Measurements from ENCODE around the gene OR2T27. TPM values are rescaled to one million over a fixed set of nuclear protein-coding genes. Genes with fewer than 3 reads are reported as not detected.
"Not testable (repeated sequence)": the region's sequence is repeated elsewhere in the genome, so short reads cannot be mapped to it uniquely, and the experiment has no call there.

OR2T27 gene
- total RNA-seq, 1 experiment from 2014 or later: not detected

DNA sequence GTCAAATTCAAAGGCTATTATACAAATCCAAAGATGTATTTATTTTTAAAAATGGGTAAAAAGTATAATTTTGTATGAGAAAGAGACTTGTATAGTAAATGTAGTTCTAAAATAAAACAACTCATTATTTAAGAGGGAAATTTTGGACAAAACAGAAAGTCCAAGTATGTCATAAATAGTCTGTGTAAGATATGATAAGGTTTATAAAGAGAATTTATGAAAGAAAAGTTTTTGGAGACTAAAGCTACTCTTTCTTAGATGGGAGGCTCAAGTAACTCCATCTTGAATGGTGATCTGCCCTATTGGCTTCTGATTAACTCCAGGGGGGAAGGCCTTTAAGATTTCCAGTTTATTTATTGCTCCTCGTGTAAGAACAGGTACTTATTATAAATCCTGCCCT lies 14.7 kb upstream of the OR2T27 start:
- Mint-ChIP-seq H3K27ac (no peak overlapping the region), H3K27me3 (ENCODE audit: low read depth) (peaks cover 4% of the 10 kb centered on the region), H3K4me1 (no peaks in the 10 kb centered on the region), H3K36me3 (peaks cover 31% of the 10 kb centered on the region), H3K9me3 (peaks cover 59% of the 10 kb centered on the region), H3K4me3 (no peak overlapping the region)
- TF ChIP-seq, protein P1, sequence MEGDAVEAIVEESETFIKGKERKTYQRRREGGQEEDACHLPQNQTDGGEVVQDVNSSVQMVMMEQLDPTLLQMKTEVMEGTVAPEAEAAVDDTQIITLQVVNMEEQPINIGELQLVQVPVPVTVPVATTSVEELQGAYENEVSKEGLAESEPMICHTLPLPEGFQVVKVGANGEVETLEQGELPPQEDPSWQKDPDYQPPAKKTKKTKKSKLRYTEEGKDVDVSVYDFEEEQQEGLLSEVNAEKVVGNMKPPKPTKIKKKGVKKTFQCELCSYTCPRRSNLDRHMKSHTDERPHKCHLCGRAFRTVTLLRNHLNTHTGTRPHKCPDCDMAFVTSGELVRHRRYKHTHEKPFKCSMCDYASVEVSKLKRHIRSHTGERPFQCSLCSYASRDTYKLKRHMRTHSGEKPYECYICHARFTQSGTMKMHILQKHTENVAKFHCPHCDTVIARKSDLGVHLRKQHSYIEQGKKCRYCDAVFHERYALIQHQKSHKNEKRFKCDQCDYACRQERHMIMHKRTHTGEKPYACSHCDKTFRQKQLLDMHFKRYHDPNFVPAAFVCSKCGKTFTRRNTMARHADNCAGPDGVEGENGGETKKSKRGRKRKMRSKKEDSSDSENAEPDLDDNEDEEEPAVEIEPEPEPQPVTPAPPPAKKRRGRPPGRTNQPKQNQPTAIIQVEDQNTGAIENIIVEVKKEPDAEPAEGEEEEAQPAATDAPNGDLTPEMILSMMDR (IDR thresholded peaks at IDR 0.05): no peak
- TF ChIP-seq, protein P2, sequence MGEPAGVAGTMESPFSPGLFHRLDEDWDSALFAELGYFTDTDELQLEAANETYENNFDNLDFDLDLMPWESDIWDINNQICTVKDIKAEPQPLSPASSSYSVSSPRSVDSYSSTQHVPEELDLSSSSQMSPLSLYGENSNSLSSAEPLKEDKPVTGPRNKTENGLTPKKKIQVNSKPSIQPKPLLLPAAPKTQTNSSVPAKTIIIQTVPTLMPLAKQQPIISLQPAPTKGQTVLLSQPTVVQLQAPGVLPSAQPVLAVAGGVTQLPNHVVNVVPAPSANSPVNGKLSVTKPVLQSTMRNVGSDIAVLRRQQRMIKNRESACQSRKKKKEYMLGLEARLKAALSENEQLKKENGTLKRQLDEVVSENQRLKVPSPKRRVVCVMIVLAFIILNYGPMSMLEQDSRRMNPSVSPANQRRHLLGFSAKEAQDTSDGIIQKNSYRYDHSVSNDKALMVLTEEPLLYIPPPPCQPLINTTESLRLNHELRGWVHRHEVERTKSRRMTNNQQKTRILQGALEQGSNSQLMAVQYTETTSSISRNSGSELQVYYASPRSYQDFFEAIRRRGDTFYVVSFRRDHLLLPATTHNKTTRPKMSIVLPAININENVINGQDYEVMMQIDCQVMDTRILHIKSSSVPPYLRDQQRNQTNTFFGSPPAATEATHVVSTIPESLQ (CRISPR knock-in tag; IDR thresholded peaks at IDR 0.05): no peak
- TF ChIP-seq, protein P3, sequence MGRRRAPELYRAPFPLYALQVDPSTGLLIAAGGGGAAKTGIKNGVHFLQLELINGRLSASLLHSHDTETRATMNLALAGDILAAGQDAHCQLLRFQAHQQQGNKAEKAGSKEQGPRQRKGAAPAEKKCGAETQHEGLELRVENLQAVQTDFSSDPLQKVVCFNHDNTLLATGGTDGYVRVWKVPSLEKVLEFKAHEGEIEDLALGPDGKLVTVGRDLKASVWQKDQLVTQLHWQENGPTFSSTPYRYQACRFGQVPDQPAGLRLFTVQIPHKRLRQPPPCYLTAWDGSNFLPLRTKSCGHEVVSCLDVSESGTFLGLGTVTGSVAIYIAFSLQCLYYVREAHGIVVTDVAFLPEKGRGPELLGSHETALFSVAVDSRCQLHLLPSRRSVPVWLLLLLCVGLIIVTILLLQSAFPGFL (CRISPR knock-in tag; IDR thresholded peaks at IDR 0.05; ENCODE audit: borderline replicate concordance): no peak
- TF ChIP-seq ZNF671 (CRISPR knock-in tag; IDR thresholded peaks at IDR 0.05) (no peak), GABPB1 (CRISPR knock-in tag; IDR thresholded peaks at IDR 0.05) (no peak), RORB (CRISPR knock-in tag; IDR thresholded peaks at IDR 0.05) (no peak)
- TF ChIP-seq, protein P4, sequence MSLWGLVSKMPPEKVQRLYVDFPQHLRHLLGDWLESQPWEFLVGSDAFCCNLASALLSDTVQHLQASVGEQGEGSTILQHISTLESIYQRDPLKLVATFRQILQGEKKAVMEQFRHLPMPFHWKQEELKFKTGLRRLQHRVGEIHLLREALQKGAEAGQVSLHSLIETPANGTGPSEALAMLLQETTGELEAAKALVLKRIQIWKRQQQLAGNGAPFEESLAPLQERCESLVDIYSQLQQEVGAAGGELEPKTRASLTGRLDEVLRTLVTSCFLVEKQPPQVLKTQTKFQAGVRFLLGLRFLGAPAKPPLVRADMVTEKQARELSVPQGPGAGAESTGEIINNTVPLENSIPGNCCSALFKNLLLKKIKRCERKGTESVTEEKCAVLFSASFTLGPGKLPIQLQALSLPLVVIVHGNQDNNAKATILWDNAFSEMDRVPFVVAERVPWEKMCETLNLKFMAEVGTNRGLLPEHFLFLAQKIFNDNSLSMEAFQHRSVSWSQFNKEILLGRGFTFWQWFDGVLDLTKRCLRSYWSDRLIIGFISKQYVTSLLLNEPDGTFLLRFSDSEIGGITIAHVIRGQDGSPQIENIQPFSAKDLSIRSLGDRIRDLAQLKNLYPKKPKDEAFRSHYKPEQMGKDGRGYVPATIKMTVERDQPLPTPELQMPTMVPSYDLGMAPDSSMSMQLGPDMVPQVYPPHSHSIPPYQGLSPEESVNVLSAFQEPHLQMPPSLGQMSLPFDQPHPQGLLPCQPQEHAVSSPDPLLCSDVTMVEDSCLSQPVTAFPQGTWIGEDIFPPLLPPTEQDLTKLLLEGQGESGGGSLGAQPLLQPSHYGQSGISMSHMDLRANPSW (CRISPR knock-in tag; conservative IDR thresholded peaks at IDR 0.05; ENCODE audit: low read depth): no peak
- TF ChIP-seq, protein P5, sequence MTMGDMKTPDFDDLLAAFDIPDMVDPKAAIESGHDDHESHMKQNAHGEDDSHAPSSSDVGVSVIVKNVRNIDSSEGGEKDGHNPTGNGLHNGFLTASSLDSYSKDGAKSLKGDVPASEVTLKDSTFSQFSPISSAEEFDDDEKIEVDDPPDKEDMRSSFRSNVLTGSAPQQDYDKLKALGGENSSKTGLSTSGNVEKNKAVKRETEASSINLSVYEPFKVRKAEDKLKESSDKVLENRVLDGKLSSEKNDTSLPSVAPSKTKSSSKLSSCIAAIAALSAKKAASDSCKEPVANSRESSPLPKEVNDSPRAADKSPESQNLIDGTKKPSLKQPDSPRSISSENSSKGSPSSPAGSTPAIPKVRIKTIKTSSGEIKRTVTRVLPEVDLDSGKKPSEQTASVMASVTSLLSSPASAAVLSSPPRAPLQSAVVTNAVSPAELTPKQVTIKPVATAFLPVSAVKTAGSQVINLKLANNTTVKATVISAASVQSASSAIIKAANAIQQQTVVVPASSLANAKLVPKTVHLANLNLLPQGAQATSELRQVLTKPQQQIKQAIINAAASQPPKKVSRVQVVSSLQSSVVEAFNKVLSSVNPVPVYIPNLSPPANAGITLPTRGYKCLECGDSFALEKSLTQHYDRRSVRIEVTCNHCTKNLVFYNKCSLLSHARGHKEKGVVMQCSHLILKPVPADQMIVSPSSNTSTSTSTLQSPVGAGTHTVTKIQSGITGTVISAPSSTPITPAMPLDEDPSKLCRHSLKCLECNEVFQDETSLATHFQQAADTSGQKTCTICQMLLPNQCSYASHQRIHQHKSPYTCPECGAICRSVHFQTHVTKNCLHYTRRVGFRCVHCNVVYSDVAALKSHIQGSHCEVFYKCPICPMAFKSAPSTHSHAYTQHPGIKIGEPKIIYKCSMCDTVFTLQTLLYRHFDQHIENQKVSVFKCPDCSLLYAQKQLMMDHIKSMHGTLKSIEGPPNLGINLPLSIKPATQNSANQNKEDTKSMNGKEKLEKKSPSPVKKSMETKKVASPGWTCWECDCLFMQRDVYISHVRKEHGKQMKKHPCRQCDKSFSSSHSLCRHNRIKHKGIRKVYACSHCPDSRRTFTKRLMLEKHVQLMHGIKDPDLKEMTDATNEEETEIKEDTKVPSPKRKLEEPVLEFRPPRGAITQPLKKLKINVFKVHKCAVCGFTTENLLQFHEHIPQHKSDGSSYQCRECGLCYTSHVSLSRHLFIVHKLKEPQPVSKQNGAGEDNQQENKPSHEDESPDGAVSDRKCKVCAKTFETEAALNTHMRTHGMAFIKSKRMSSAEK (CRISPR knock-in tag; IDR thresholded peaks at IDR 0.05; ENCODE audit: borderline replicate concordance): no peak
- TF ChIP-seq, protein P6, sequence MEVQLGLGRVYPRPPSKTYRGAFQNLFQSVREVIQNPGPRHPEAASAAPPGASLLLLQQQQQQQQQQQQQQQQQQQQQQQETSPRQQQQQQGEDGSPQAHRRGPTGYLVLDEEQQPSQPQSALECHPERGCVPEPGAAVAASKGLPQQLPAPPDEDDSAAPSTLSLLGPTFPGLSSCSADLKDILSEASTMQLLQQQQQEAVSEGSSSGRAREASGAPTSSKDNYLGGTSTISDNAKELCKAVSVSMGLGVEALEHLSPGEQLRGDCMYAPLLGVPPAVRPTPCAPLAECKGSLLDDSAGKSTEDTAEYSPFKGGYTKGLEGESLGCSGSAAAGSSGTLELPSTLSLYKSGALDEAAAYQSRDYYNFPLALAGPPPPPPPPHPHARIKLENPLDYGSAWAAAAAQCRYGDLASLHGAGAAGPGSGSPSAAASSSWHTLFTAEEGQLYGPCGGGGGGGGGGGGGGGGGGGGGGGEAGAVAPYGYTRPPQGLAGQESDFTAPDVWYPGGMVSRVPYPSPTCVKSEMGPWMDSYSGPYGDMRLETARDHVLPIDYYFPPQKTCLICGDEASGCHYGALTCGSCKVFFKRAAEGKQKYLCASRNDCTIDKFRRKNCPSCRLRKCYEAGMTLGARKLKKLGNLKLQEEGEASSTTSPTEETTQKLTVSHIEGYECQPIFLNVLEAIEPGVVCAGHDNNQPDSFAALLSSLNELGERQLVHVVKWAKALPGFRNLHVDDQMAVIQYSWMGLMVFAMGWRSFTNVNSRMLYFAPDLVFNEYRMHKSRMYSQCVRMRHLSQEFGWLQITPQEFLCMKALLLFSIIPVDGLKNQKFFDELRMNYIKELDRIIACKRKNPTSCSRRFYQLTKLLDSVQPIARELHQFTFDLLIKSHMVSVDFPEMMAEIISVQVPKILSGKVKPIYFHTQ (CRISPR knock-in tag; IDR thresholded peaks at IDR 0.05): no peak
- DNase-seq (ENCODE audit: low spot score) (no peak), ATAC-seq (no peak)
- CTCF ChIA-PET: no interaction called here
- POLR2A ChIA-PET: no interaction called here

DNA sequence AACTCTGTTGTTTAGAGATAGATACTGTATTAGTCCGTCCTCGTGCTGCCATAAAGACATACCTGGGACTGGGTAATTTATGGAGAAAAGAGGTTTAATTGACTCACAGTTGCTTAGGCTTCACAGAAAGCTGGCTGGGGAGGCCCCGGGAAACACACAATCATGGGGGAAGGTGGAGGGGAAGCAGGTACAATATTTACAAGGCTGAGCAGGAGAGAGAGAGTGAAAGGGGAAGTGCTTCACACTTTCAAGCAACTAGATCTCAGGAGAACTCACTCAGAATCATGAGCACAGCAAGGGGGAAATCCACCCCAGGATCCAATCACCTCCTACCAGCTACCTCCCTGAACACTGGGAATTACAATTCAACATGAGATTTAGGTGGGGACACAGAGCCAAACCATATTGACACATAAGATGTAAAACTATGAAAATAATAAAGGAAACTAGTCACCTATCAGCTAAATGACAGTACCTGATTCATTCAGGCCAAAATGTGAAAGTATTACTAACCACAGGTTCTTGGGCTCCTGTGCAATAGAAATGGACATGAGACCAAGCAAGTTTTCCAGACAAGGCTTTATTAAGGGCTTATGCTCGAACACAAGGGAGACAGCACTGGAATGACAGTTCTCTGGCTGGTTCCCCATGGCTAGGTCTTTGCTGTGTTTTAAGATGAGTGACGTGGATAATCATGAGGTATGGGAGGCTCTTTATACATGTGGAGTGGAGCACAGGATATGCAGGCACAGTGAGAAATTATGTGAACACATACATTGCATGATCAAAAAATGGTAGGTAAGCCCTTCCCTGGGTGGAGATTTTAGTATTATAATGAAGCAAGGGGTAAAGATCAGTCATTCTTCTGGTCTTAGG lies 8.4 kb upstream of the OR2T27 start:
- ATAC-seq; H3K27ac Mint-ChIP-seq; H3K4me3 Mint-ChIP-seq; DNase-seq (ENCODE audit: low spot score); H3K4me1 Mint-ChIP-seq; POLR2A ChIA-PET; CTCF ChIA-PET; H3K27me3 Mint-ChIP-seq (ENCODE audit: low read depth): not testable (repeated sequence)
- H3K36me3 Mint-ChIP-seq: peaks cover 59% of the 10 kb centered on the region
- peaks cover 78% of the 10 kb centered on the region for H3K9me3 Mint-ChIP-seq

DNA sequence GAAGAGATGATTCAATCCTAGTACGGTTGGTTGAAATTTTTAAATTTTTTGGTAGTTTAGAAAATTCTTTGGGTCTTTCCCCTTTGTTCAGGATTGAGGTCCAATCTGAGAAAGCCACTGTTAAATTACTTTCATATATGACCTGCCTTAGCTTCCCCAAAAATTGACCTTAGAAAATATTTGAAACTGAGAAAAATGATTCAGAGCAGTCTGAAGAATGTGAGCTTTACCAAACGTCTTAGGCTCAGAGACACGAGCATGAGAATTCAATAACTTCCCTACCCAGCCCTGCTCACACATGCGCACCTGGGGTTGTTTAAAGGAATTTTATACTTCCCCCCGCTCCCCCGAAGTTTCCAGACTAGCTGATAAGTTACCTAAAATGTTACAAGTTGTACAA lies 1.5 kb upstream of the OR2T27 start:
- H3K4me3 Mint-ChIP-seq; H3K27ac Mint-ChIP-seq; H3K27me3 Mint-ChIP-seq (ENCODE audit: low read depth); DNase-seq (ENCODE audit: low spot score); ATAC-seq; CTCF ChIA-PET; POLR2A ChIA-PET; H3K4me1 Mint-ChIP-seq: not testable (repeated sequence)
- H3K9me3 Mint-ChIP-seq: peaks cover 40% of the 10 kb centered on the region
- H3K36me3 Mint-ChIP-seq: peaks cover 29% of the 10 kb centered on the region

DNA sequence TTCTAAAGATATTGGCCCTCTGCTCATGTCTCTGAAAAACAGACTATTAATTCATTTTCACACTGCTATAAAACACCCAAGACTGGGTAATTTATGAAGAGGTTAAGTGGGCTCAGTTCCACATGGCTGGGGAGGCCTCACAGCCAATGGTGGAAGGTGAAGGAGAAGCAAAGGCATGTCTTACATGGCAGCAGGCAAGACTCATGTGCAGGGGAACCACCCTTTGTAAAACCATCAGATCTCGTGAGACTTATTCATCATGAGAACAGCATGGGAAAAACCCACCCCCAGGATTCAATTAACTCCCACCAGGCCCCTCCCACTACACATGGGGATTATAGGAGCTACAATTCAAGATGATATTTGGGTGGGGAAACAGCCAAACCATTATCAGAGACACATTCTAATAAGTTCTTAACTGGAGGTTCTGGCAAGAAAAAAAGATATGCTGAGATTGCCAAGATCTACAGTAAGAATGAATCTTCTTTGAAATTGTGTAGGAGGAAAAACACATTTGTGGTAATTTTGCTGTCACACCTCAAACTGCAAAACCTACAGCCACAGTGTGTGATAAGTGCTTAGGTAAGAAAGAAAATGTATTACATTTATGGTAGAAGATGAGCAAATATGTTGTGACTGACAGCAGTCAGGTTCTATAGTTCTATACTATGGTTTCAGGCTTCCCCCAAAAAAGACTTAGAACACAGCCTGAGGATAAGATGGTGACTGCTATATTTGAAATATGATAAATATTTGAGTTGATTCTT lies 6.4 kb downstream of the OR2T27 start:
- H3K4me1 Mint-ChIP-seq; POLR2A ChIA-PET; H3K27me3 Mint-ChIP-seq (ENCODE audit: low read depth); ATAC-seq; CTCF ChIA-PET; H3K36me3 Mint-ChIP-seq; H3K4me3 Mint-ChIP-seq; H3K27ac Mint-ChIP-seq; DNase-seq (ENCODE audit: low spot score): not testable (repeated sequence)
- H3K9me3 Mint-ChIP-seq: peaks cover 18% of the 10 kb centered on the region

All from WTC11 (cell line).